Activated CD4-positive, alpha-beta T cell treated with anti-CD3 and anti-CD28 coated beads, Interleukin-2, Interleukin-4, amounts not matched to agents 100 ng/mL and 50 ng/mL, durations not matched to agents 16 hours and 8 hours (primary cell): ENCODE data around the gene RAD18.

Experiments
- DNase-seq: peaks from one replicate; pipeline ENCODE4 v3.0.0-alpha.2; 2020; ENCODE audit warnings: low spot score

Gene RAD18

GRCh38 chr3:8895829-8896228, 67.4 kb downstream of the RAD18 start:
- DNase-seq = no peak

- DNase-seq = no peak
Observed at GRCh38 chr3:8893001-8893400, 70.3 kb downstream of the RAD18 start.

GRCh38 chr3:8891774-8892173, 71.5 kb downstream of the RAD18 start:
- DNase-seq = no peak

- no peak for DNase-seq
Observed at GRCh38 chr3:8891303-8891702, 72.0 kb downstream of the RAD18 start.

- no peak for DNase-seq
Observed at GRCh38 chr3:8888301-8888915, 74.9 kb downstream of the RAD18 start.

GRCh38 chr3:8887435-8888300, 75.6 kb downstream of the RAD18 start:
- DNase-seq = no peak

- no peak for DNase-seq
Observed at GRCh38 chr3:8886546-8886945, 76.7 kb downstream of the RAD18 start.

GRCh38 chr3:8885536-8886316, 77.5 kb downstream of the RAD18 start:
- DNase-seq = no peak

- DNase-seq = no peak
Observed at GRCh38 chr3:8884630-8885290, 78.5 kb downstream of the RAD18 start.

- no peak for DNase-seq
Observed at GRCh38 chr3:8882642-8883041, 80.6 kb downstream of the RAD18 start.

GRCh38 chr3:8882171-8882593, 81.1 kb downstream of the RAD18 start:
- no peak for DNase-seq

- DNase-seq = no peak
Observed at GRCh38 chr3:8879347-8879944, 83.8 kb downstream of the RAD18 start.

- no peak for DNase-seq
Observed at GRCh38 chr3:8875836-8876235, 87.4 kb downstream of the RAD18 start.

GRCh38 chr3:8873740-8874139, 89.5 kb downstream of the RAD18 start:
- no peak for DNase-seq

GRCh38 chr3:8872261-8872660, 91.0 kb downstream of the RAD18 start:
- no peak for DNase-seq

- no peak for DNase-seq
Observed at GRCh38 chr3:8871306-8871705, 92.0 kb downstream of the RAD18 start.

GRCh38 chr3:8870134-8870533, 93.1 kb downstream of the RAD18 start:
- no peak for DNase-seq

- DNase-seq = no peak
Observed at GRCh38 chr3:8869613-8870012, 93.7 kb downstream of the RAD18 start.

- no peak for DNase-seq
Observed at GRCh38 chr3:8868996-8869395, 94.3 kb downstream of the RAD18 start.

- DNase-seq = no peak
Observed at GRCh38 chr3:8867646-8868045, 95.6 kb downstream of the RAD18 start.

GRCh38 chr3:8865697-8866096, 97.6 kb downstream of the RAD18 start:
- DNase-seq = no peak
